ENCODE measurements around the gene FBXW4. TPM values are rescaled to one million over a fixed set of nuclear protein-coding genes. Genes with fewer than 3 reads are reported as not detected.

The FBXW4 gene
- total and polyA plus RNA-seq, 9 of the 15 experiments (the other 6 are each of a cell fraction or from before 2014, with no cell fraction given) = 1.0 to 10.6 (median 5.4) TPM

GRCh38 chr10:101575580-101576210 is 119.3 kb downstream of the FBXW4 start (continued):
- TF ChIP-seq THAP12 (CRISPR knock-in tag; IDR thresholded peaks at IDR 0.05) = no peak
- no peak for TF ChIP-seq TRIM25 (IDR thresholded peaks at IDR 0.05; ENCODE audit: borderline replicate concordance)
- no peak for TF ChIP-seq CBX2 (IDR thresholded peaks at IDR 0.05; ENCODE audit: insufficient read depth, low read length, poor library complexity, severe bottlenecking)
- no peak for TF ChIP-seq ZNF778 (CRISPR knock-in tag; IDR thresholded peaks at IDR 0.05)
- peak; percentile 24; the same call in 1 of the 2 replicates for TF ChIP-seq VEZF1 (CRISPR knock-in tag; IDR thresholded peaks at IDR 0.05)
- peak; percentile 74 for TF ChIP-seq MEIS2 (IDR thresholded peaks at IDR 0.05; ENCODE audit: partially characterized antibody)
- TF ChIP-seq PRDM10 (IDR thresholded peaks at IDR 0.05; ENCODE audit: partially characterized antibody) = peak; percentile 51
- TF ChIP-seq POLR3G (IDR thresholded peaks at IDR 0.05; ENCODE audit: extremely low read depth, insufficient read length, insufficient replicate concordance) = no peak
- TF ChIP-seq ZFPM2 (CRISPR knock-in tag; IDR thresholded peaks at IDR 0.05) = no peak
- TF ChIP-seq SMAD1 (IDR thresholded peaks at IDR 0.05; ENCODE audit: low read depth, low read length, partially characterized antibody) = peak; percentile 62
- TF ChIP-seq MITF (IDR thresholded peaks at IDR 0.05) = no peak
- peak; percentile 79 to 83; a peak in 3 of 4 replicates for TF ChIP-seq TRIM24 (IDR thresholded peaks at IDR 0.05)
- peak in 1 of 2 experiments; percentile 52; a peak in 1 of 4 replicates for TF ChIP-seq TBL1XR1 (IDR thresholded peaks at IDR 0.05; ENCODE audit: low read length in 2 of 2)
- TF ChIP-seq GATAD2B (IDR thresholded peaks at IDR 0.05; ENCODE audit: borderline replicate concordance) = no peak
- TF ChIP-seq ZBTB8A (IDR thresholded peaks at IDR 0.05; ENCODE audit: partially characterized antibody) = no peak

Data from K562 (cell line).